Measurements from ENCODE around the gene CDC73. TPM values are rescaled to one million over a fixed set of nuclear protein-coding genes. Genes with fewer than 3 reads are reported as not detected.
A peak's percentile ranks its signal among the peaks of the same experiment; 100 is the strongest.
"Not testable (repeated sequence)": the region's sequence is repeated elsewhere in the genome, so short reads cannot be mapped to it uniquely, and the experiment has no call there.

The CDC73 gene
- total RNA-seq, 3 donors from 2014 or later = 50.5 to 61.4 (median 58.0) TPM

DNA sequence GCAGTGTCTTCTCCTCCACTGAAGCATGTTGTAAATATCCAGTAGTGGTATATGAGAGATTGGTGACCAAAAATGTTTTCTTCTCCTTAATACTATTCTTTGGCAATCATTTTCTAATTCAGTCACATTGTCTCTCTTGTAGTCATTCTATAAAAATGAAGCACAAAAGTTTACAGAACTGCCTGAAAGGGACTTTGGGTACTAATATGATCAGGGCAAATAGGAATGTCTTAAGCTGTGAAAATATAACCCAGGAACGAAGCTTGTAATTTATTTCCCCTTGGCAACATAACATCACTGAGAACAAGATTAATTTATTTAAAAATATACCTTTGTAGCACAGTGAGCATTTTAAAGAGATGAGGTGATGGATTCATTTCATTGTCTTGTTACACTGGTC lies 59.7 kb downstream of the CDC73 start:
- no peaks in the 10 kb centered on the region for H3K27me3 Mint-ChIP-seq (ENCODE audit: low read depth)
- no peak for DNase-seq
- no peak overlapping the region for H3K4me3 Mint-ChIP-seq
- ATAC-seq = no peak
- H3K36me3 Mint-ChIP-seq (ENCODE audit: insufficient read depth) = peaks cover 6% of the 10 kb centered on the region
- H3K9me3 Mint-ChIP-seq = no peaks in the 10 kb centered on the region
- H3K4me1 Mint-ChIP-seq (ENCODE audit: low read depth) = peaks cover 44% of the 10 kb centered on the region

DNA sequence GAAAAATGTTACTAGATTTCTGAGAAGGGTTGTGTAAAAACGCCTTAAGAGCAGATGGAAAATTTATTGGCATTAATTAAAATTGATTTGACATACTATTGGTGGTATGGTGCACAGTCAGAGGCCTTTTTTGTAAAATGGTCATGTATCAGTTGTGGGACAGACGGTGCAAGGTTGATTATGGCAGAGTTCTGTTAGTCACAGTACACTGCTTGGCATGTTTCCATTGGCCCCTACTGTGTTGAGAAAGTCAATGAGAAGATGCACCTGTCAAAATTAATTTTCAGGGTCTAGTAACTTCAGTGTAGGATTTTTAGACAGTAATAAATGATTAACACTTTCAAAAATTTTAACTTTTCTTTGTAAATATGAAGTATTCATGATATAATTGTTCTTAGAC lies 60.2 kb downstream of the CDC73 start:
- DNase-seq = no peak
- H3K4me3 Mint-ChIP-seq = no peak overlapping the region
- no peaks in the 10 kb centered on the region for H3K27me3 Mint-ChIP-seq (ENCODE audit: low read depth)

DNA sequence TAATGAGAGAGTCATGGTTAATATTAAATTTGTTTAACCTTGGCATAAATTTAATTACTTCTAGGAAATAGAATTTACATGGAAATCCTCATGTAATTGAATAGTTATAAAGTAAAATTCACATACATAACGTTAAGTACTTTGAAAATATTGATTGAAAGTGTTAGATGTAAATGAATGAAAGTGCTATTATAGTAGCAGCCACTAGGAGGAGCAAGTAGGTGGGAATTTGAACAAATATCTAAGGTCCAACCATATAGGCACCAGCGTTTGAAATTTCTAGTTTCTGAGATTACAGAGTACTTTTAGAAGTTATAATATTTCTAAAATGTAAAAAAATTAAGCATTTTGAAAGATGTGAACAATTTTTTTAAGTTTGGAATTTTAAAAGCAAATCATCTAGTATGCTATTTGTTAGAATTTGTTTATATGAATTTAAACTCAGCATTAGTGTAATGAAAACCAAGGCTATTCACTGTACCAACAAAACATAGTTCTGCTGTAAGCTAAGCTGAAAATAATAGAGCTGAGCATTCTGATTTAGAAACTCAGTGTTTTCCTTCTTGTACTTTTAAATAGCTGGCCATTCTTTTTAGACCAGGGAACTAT lies 61.3 kb downstream of the CDC73 start:
- H3K4me1 Mint-ChIP-seq (ENCODE audit: low read depth) = peaks cover 49% of the 10 kb centered on the region
- DNase-seq (no peak), ATAC-seq (peak; percentile 48 to 72)
- no peaks in the 10 kb centered on the region for H3K36me3 Mint-ChIP-seq (ENCODE audit: insufficient read depth)
- no peaks in the 10 kb centered on the region for H3K9me3 Mint-ChIP-seq
- H3K27me3 Mint-ChIP-seq (ENCODE audit: low read depth) = no peaks in the 10 kb centered on the region
- no peak overlapping the region for H3K4me3 Mint-ChIP-seq

More for the DNA sequence above, 60.2 kb downstream of the CDC73 start:
- Mint-ChIP-seq H3K36me3 (ENCODE audit: insufficient read depth) (peaks cover 4% of the 10 kb centered on the region), H3K4me1 (ENCODE audit: low read depth) (peaks cover 46% of the 10 kb centered on the region), H3K9me3 (no peaks in the 10 kb centered on the region)
- no peak for ATAC-seq

DNA sequence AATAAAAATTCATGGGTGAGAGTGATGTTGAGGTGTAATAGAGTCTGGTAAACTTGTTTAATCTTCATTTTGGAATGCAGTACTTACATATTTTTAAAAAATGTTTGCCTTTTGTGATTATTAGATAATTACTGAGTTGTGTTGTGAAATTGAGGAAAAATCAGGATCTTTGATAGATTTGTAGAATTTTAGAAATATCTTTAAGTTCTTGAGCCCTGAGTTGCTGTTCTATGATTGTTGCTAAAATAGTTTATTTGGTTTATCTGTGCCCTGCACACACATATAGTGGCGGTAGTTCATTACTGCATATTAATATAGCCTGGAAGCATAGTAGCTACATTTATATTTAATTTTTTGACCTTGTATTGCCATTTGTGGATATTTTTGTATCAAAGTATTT lies 62.9 kb downstream of the CDC73 start:
- Mint-ChIP-seq H3K9me3 (no peaks in the 10 kb centered on the region), H3K4me3 (peak overlapping the region; percentile 73), H3K4me1 (ENCODE audit: low read depth) (peaks cover 51% of the 10 kb centered on the region), H3K36me3 (ENCODE audit: insufficient read depth) (no peaks in the 10 kb centered on the region), H3K27me3 (ENCODE audit: low read depth) (no peaks in the 10 kb centered on the region)
- no peak for ATAC-seq
- DNase-seq = no peak

DNA sequence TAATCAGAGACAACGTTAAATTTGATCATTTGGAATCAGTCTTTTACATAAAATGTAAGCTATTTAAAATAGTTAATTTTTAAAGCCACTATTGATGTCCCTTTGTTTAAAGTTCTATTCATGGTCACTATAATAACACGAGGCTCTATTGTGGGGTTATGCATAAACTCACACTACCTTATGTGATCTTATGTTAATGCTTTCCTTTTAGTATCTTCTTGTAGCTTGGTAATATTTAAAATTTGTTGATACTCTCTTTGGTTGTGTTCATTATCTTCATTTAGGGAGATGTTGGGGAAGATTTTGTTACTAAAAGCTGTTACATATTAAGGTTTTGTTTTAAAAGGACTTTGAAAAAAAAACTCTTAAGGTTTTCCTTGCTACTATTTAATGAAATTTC lies 63.4 kb downstream of the CDC73 start:
- Mint-ChIP-seq H3K4me3 (peak overlapping the region; percentile 73), H3K4me1 (ENCODE audit: low read depth) (peaks cover 55% of the 10 kb centered on the region), H3K36me3 (ENCODE audit: insufficient read depth) (no peaks in the 10 kb centered on the region), H3K9me3 (no peaks in the 10 kb centered on the region), H3K27me3 (ENCODE audit: low read depth) (no peaks in the 10 kb centered on the region)
- ATAC-seq (no peak), DNase-seq (no peak)

DNA sequence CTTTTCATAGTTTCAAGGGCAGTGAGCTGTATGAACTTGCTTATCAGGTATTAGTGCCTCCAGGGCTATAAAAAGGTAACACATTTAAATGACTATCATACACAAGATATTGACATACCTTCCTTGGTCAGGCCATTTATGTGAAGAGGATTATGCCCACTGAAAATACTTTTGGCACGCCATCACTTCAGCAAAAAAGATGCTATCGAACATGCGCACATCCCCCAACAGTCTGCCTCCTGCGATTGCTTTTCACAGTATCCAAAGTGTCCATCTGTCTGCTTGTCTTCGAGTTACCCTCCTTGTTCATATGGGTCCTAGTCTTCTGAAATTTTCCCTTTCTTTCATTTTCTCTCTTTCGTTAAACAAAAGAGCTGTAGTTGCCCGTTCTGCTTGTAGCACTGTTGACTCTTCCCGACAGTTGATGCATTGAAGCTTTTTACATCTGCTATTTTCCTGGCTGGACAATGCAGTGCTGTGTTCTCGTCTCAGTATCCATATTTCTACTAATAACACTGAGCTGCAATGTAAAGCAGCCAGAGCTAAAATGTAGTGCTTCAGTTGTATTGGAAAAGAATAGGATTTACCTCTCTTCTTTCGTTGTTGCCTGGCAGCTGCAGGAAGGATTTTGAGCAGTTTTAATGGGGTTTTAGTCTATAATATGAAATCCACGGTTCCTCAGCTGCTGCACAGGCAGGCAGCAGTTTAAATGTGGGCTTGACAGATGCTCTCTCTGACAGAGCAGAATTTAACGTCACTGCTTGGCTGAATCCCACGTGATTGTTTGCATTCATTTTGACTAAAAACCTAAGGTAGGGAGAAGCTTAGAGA lies 64.3 kb downstream of the CDC73 start, which contains the start of gene B3GALT2:
TSS of gene B3GALT2 (minus strand) at position 713 of the 831 bp plus-strand sequence. CDS start 5,051 bp downstream, outside the sequence.
- peak within 1 kb of the TSS; percentile 73 for H3K4me3 Mint-ChIP-seq
- peaks cover 61% of the 10 kb centered on the region for H3K4me1 Mint-ChIP-seq (ENCODE audit: low read depth)
- peak in 1 of 2 donors; percentile 59 for ATAC-seq
- no peaks in the 10 kb centered on the region for H3K9me3 Mint-ChIP-seq
- no peaks in the 10 kb centered on the region for H3K36me3 Mint-ChIP-seq (ENCODE audit: insufficient read depth)
- DNase-seq = no peak
- H3K27me3 Mint-ChIP-seq (ENCODE audit: low read depth) = no peaks in the 10 kb centered on the region

DNA sequence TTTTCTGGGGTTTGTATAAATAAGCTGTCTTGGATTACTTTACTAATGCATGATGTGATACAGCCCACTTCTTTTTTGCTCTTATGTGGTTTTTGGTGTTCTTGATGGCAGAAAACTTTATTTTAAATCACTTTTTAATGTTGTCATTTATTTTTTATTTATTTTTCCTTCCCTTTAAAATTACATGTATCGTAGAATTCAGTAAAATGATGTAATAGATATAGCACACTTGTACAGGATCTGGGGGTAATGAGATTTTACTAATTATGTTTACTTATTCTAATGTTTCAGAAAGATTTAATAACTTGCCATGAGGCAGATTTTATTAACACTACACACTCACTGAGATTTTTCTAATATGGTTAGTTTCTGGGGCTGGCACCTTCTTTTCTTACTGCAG lies 65.3 kb downstream of the CDC73 start:
- Mint-ChIP-seq H3K9me3 (no peaks in the 10 kb centered on the region), H3K27me3 (ENCODE audit: low read depth) (no peaks in the 10 kb centered on the region), H3K36me3 (ENCODE audit: insufficient read depth) (no peaks in the 10 kb centered on the region), H3K4me1 (ENCODE audit: low read depth) (peaks cover 58% of the 10 kb centered on the region), H3K4me3 (no peak overlapping the region)
- no peak for ATAC-seq
- no peak for DNase-seq

DNA sequence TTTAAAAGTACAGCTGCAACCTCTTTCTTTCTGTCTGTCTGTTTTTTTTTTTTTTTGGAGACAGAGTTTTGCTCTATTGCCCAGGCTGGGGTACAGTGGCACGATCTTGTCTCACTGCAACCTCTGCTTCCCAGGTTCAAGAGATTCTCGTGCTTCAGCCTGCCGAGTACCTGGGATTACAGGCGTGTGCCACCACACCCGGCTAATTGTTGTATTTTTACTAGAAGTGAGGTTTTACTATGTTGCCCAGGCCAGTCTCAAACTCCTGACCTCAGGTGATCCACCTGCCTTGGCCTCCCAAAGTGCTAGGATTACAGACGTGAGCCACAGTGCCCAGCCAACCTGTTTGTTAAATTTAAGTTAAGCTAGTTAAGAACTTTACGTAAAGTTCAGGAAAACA lies 67.1 kb downstream of the CDC73 start:
- H3K27me3 Mint-ChIP-seq (ENCODE audit: low read depth); ATAC-seq: not testable (repeated sequence)
- peaks cover 59% of the 10 kb centered on the region for H3K4me1 Mint-ChIP-seq (ENCODE audit: low read depth)

DNA sequence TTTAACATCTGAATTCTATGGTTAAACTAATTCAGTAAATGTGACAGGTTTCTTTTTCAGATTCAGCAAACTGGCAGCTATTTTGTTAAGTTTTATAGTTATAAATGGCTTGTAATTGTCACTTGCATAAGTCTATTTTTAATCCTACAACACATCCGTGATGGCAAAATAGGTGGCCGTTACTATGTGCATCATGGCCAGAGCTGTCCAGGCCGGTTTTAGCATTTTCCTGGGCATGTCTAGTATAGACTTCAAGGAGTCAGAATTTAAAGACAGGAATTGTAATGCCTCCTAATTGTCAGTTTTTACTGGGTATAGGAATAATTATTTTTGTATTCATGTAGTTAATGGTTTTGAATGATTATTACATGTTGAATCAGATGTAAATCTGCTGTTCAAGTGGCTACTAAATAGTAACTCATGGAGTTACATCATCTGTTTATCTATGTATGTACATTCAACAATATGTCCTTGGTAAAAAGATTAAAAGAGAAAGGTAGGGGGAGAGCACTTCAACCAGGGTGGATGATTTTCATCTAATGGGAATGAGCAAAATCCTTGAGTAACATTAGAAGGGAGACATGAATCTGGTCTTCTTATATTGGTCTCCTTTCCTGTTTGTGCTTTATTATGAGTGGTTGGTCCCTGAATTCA lies 67.7 kb downstream of the CDC73 start:
- peaks cover 62% of the 10 kb centered on the region for H3K4me1 Mint-ChIP-seq (ENCODE audit: low read depth)
- ATAC-seq (no peak), DNase-seq (no peak)
- H3K27me3 Mint-ChIP-seq (ENCODE audit: low read depth) = no peaks in the 10 kb centered on the region
- no peaks in the 10 kb centered on the region for H3K9me3 Mint-ChIP-seq
- peaks cover 8% of the 10 kb centered on the region for H3K36me3 Mint-ChIP-seq (ENCODE audit: insufficient read depth)
- H3K4me3 Mint-ChIP-seq = no peak overlapping the region

More for the DNA sequence above, 67.1 kb downstream of the CDC73 start:
- H3K4me3 Mint-ChIP-seq; DNase-seq; H3K9me3 Mint-ChIP-seq; H3K36me3 Mint-ChIP-seq (ENCODE audit: insufficient read depth): not testable (repeated sequence)

DNA sequence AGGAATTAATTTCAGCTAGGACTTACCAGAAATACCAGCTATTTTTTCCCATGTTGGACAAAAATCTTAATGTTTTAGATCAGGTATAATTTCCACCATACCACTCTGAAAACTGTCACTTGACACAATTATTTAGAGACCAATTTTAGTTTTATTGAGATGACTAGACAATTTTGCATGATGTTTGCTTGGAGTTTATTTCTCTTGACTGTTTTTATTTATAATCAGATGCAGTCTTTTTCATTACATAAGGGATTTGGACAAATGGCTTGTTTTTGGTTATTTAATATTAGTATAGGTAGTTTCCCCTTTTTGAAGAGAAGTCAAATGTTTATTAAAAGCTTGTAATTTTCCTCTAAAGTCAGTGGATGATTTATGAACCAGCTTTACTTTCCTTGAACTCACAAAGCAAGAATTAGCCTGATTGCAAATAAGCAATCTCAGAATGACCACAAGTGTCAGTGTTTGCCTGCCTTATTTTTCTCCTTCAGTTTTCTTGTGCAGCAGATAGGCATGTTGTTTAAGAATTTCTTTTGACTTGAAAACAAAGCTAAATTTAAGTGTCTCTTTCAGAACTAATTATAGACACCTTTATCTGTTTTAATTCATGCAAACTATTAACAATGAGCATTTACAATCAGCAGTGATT lies 68.4 kb downstream of the CDC73 start:
- no peak for ATAC-seq
- no peak for DNase-seq
- peaks cover 9% of the 10 kb centered on the region for H3K36me3 Mint-ChIP-seq (ENCODE audit: insufficient read depth)
- H3K9me3 Mint-ChIP-seq = no peaks in the 10 kb centered on the region
- H3K4me3 Mint-ChIP-seq = no peak overlapping the region
- H3K27me3 Mint-ChIP-seq (ENCODE audit: low read depth) = no peaks in the 10 kb centered on the region
- H3K4me1 Mint-ChIP-seq (ENCODE audit: low read depth) = peaks cover 59% of the 10 kb centered on the region

DNA sequence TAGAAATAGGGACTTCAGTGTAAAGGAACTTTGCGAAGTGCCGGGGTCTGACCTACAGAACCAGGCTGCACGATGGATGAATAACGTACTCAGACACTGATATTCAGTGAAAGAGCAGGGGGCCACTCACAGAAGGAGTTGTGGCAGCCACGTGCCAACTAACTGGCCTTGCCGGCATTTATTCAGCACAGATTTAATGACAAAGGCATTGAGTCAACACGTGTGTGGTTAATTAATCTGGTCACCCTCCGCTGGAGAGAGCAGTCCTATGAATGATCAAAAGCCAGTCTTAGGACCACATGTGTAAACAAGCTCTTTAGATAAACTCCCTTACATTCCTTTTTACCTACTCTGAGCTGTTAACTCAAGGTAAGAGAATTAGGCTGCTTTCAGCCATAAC lies 70.8 kb downstream of the CDC73 start:
- Mint-ChIP-seq H3K9me3 (no peaks in the 10 kb centered on the region), H3K4me3 (no peak overlapping the region), H3K36me3 (ENCODE audit: insufficient read depth) (peaks cover 16% of the 10 kb centered on the region), H3K27me3 (ENCODE audit: low read depth) (no peaks in the 10 kb centered on the region), H3K4me1 (ENCODE audit: low read depth) (peaks cover 49% of the 10 kb centered on the region)
- DNase-seq (no peak), ATAC-seq (no peak)

DNA sequence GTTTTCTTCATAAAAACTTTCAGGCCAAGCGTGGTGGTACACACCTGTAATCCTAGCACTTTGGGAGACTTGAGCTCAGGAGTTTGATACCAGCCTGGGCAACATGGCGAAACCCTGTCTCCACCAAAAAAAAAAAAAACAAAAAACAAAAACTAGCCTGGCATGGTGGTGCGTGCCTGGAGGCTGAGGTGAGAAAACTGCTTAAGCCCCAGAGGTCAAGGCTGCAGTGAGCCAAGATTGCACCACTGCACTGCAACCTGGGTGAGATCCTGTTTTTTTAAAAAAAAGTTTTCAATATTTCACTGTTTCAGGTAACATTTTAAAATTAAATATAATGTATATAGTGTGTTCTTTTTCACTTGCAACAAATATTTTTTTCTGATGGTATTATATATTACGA lies 78.1 kb downstream of the CDC73 start:
- DNase-seq (no peak), ATAC-seq (no peak)
- Mint-ChIP-seq H3K36me3 (ENCODE audit: insufficient read depth) (peaks cover 28% of the 10 kb centered on the region), H3K4me3 (no peak overlapping the region), H3K4me1 (ENCODE audit: low read depth) (peaks cover 35% of the 10 kb centered on the region), H3K27me3 (ENCODE audit: low read depth) (no peaks in the 10 kb centered on the region), H3K9me3 (no peaks in the 10 kb centered on the region)

DNA sequence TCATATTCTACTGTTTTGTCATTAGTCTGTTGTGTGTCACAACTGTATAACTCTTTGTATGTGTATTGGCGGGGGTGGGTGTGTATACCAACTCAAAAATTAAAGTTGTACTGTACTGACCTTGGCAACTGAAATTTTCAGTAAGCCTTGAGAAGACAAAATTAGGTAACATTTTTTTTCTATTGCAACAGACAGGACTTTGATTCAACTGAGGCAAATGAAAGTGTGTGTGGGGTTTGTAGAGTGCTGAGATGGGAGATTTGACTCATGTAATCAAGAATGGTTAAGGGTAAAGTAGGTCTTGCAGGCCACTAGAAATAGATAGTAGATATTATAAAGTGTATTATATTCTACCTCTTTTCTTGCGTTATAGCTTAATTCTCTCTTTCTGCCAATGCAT lies 79.2 kb downstream of the CDC73 start:
- Mint-ChIP-seq H3K36me3 (ENCODE audit: insufficient read depth) (peaks cover 34% of the 10 kb centered on the region), H3K4me1 (ENCODE audit: low read depth) (peaks cover 29% of the 10 kb centered on the region), H3K27me3 (ENCODE audit: low read depth) (no peaks in the 10 kb centered on the region), H3K9me3 (peaks cover 8% of the 10 kb centered on the region), H3K4me3 (no peak overlapping the region)
- no peak for DNase-seq
- ATAC-seq = no peak

DNA sequence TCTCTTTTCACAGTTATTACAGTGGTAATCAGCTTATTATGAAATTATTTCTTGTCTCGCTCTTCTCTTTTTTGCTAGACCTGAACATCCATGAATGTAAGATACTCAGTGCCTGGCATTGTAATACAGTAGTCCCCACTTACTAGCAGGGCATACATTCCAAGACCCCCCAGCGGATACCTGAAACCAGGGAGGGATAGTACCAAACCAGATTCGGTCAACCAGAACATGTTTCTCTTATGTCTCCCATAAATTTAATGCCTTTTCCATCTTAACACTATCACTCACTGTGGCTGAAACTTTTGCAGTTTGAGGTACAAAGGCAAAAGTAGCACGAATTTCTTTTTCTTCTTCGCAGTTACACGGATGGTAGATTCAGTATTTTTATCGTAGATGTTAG lies 89.2 kb downstream of the CDC73 start:
- Mint-ChIP-seq H3K27me3 (ENCODE audit: low read depth) (no peaks in the 10 kb centered on the region), H3K4me1 (ENCODE audit: low read depth) (peaks cover 24% of the 10 kb centered on the region), H3K36me3 (ENCODE audit: insufficient read depth) (peaks cover 63% of the 10 kb centered on the region), H3K4me3 (no peak overlapping the region), H3K9me3 (peaks cover 28% of the 10 kb centered on the region)
- DNase-seq = no peak
- ATAC-seq = no peak

Measured in activated T-cell treated with anti-CD3 and anti-CD28 coated beads, Interleukin-2, amount 50 U/mL, for 4 hours (primary cell).